Lung (tissue), 12 donors: ENCODE measurements around the gene CACNA1C. TPM values are rescaled to one million over a fixed set of nuclear protein-coding genes. Genes with fewer than 3 reads are reported as not detected.

Experiments used
- ATAC-seq: fragments of 200-7000 bp; cut with Tn5 transposase; one replicate; pipeline ENCODE4 v1.9.1; 2020; ENCODE audit warnings: moderate number of reproducible peaks; ENCODE audit not compliant: insufficient read depth, low FRiP score
- DNase-seq, 3 donors: peaks; one replicate each; pipeline ENCODE4 v3.0.0-alpha.2; 2013 to 2017
- H3K27ac ChIP-seq, 2 donors: one replicate each; pipeline ENCODE4 v1.5.1; 2013; ENCODE audit warnings: mild to moderate bottlenecking in 2 of 2, moderate library complexity in 2 of 2, control low read depth in 1 of 2, inconsistent platforms in 1 of 2, low read depth in 1 of 2, low read length in 1 of 2
- H3K27me3 ChIP-seq, 3 donors: one replicate each; pipeline ENCODE4 v1.5.1; 2013; ENCODE audit warnings: low read length in 2 of 3; ENCODE audit not compliant: control insufficient read depth in 3 of 3, insufficient read depth in 3 of 3
- H3K36me3 ChIP-seq, 4 donors: one replicate each; pipeline ENCODE4 v1.5.1; 2013; ENCODE audit warnings: low read length in 4 of 4, mild to moderate bottlenecking in 1 of 4, moderate library complexity in 1 of 4; ENCODE audit not compliant: control insufficient read depth in 4 of 4, insufficient read depth in 4 of 4
- H3K4me1 ChIP-seq, 5 donors: one replicate each; pipeline ENCODE4 v1.5.1; 2013; ENCODE audit warnings: low read length in 5 of 5, mild to moderate bottlenecking in 2 of 5, moderate library complexity in 1 of 5; ENCODE audit not compliant: control insufficient read depth in 5 of 5, insufficient read depth in 5 of 5
- H3K4me3 ChIP-seq: one replicate; pipeline ENCODE4 v1.5.1; 2013; ENCODE audit warnings: mild to moderate bottlenecking, control low read depth, moderate library complexity
- H3K9ac ChIP-seq, 2 donors: one replicate each; pipeline ENCODE4 v1.5.1; 2013; ENCODE audit warnings: low read length in 2 of 2, control low read depth in 1 of 2; ENCODE audit not compliant: insufficient read depth in 1 of 2
- H3K9me3 ChIP-seq, 4 donors: one replicate each; pipeline ENCODE4 v1.5.1; 2013; ENCODE audit warnings: low read length in 3 of 4, mild to moderate bottlenecking in 1 of 4, moderate library complexity in 1 of 4; ENCODE audit not compliant: control insufficient read depth in 4 of 4, insufficient read depth in 3 of 4
- WGBS, 2 donors: extraction: QIAGEN DNeasy Blood & Tissue Kit; methylation state at CpG; one replicate each; pipeline ENCODE4 v1.1.7; 2013; 5-methylcytosine and 5-hydroxymethylcytosine counted together
- polyA plus RNA-seq, 2 donors: library from polyadenylated mRNA; stranded (reverse); fragments of 200-250 nt; gene quantifications; one replicate each; pipeline ENCODE4 v1.2.1, GENCODE V29; 2013
- total RNA-seq, 2 donors: library from RNA; depleted of rRNA in 1 of 2; stranded (reverse); fragments of >200 nt in 1 of 2; gene quantifications; one replicate each; pipeline ENCODE4 v1.2.1, GENCODE V29; 2014 to 2021
- TF ChIP-seq, protein P1 (sequence below): IDR thresholded peaks from 2 replicates; pipeline ENCODE4 v1.5.1; 2012; ENCODE audit warnings: mild to moderate bottlenecking; ENCODE audit errors: control extremely low read depth, extremely low read depth
- donor health status: control.
- donor health status: control.
- donor health status: Bipolar disorder and iron deficiency.
- donor health status: healthy.
- donor health status: DM: yes; HTN: yes; CAD: no.

CACNA1C gene
- total and polyA plus RNA-seq, 4 donors: 3.2 to 17.5 (median 7.5) TPM

DNA sequence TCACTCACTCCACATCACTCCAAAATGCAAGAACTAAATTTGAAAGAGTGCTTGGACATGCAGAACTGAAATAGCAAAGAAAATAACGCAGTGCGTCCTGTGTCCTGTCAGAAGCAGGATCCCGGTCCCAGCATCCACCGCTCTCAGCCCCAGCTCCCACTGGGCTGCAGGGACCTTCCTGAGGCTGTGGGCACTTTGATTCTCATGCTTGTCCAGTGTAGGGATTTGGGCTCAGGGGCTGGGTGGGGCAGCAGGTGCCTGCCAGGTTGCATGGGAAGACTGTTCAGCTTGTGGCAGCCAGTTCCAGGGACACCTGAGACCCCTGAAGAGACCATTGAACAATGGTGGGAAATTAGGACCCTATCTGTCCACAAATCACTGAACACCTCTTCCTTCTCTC lies 602.0 kb downstream of the CACNA1C start:
- Histone ChIP-seq H3K9me3 (no peaks in the 10 kb centered on the region), H3K4me1 (peaks cover 0 to 11% (median 0%) of the 10 kb centered on the region in 5 donors), H3K27me3 (no peaks in the 10 kb centered on the region), H3K9ac (no peak overlapping the region), H3K27ac (no peak overlapping the region), H3K36me3 (peaks cover 0 to 13% (median 4%) of the 10 kb centered on the region in 4 donors), H3K4me3 (no peak overlapping the region)
- no peak for ATAC-seq
- WGBS, 2 donors: 61 to 66% methylated on average over 4 of the region's 4 CpGs
- DNase-seq: no peak
- TF ChIP-seq, protein P1, sequence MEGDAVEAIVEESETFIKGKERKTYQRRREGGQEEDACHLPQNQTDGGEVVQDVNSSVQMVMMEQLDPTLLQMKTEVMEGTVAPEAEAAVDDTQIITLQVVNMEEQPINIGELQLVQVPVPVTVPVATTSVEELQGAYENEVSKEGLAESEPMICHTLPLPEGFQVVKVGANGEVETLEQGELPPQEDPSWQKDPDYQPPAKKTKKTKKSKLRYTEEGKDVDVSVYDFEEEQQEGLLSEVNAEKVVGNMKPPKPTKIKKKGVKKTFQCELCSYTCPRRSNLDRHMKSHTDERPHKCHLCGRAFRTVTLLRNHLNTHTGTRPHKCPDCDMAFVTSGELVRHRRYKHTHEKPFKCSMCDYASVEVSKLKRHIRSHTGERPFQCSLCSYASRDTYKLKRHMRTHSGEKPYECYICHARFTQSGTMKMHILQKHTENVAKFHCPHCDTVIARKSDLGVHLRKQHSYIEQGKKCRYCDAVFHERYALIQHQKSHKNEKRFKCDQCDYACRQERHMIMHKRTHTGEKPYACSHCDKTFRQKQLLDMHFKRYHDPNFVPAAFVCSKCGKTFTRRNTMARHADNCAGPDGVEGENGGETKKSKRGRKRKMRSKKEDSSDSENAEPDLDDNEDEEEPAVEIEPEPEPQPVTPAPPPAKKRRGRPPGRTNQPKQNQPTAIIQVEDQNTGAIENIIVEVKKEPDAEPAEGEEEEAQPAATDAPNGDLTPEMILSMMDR: no peak

DNA sequence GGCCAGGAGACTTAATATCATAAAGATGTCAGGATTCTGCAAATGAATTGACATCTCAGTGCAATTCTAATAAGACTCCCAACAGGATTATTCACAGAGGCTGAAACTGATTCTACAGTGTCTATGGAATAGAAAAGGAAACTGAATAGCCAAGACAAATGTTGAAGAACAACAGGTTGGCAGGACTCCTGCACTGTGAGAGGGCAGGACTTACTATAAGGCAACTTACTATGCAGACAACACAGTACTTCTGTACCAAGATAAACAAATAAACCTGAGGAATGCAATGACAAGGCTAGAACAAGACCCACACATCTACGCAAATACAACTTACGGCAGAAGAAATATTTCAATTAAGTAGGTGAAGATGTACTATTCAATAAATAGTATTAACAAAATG lies 609.7 kb downstream of the CACNA1C start:
- Histone ChIP-seq H3K9me3 (no peaks in the 10 kb centered on the region), H3K27me3 (no peaks in the 10 kb centered on the region), H3K9ac (no peak overlapping the region), H3K4me1 (no peaks in the 10 kb centered on the region), H3K4me3 (no peak overlapping the region), H3K27ac (no peak overlapping the region), H3K36me3 (peaks cover 0 to 12% (median 6%) of the 10 kb centered on the region in 4 donors)
- DNase-seq: no peak
- WGBS, 2 donors: 91 to 94% methylated on average over 2 of the region's 2 CpGs
- ATAC-seq: no peak
- TF ChIP-seq, protein P1: no peak

DNA sequence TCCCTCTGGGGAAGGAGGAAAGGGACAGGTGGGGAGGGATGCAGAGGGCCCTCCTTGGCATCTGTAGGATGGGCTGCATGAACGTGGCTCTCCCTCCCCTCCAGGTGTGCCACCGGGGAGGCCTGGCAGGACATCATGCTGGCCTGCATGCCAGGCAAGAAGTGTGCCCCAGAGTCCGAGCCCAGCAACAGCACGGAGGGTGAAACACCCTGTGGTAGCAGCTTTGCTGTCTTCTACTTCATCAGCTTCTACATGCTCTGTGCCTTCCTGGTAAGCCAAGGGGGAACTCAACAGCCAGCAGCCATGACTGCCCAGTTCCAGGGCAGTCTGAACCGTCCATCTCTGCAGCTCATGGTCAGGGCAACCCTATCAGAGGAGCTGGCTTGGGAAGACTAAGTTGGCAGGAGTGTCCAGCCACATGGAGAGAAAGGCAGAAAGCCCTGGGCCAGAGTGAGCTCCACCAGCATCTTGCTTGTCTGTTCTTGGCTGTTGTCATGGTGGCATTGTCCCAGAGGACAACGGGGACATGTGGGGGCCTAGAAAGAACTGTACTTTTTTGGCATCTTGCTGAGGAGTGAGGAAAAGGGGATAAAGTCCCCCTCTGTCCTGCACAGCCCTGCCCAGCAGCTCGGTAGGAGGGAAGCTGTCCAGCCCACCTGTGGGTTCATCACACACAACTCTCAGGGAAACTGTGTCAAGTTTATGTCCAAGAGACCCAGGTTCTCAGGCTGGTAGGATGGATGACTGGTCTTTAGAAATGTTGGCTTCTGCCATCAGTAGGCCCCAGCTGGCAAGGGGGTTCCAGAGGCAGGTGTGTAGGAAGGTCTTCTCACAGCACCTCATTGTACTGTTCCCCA lies 612.2 kb downstream of the CACNA1C start:
- H3K36me3 ChIP-seq: peaks cover under 1 to 16% (median 11%) of the 10 kb centered on the region in 4 donors
- H3K4me1 ChIP-seq: no peaks in the 10 kb centered on the region
- WGBS, 2 donors: 80 to 86% methylated on average over 7 of the region's 7 CpGs
- no peak overlapping the region for H3K27ac ChIP-seq
- no peak overlapping the region for H3K9ac ChIP-seq
- no peak for DNase-seq
- H3K4me3 ChIP-seq: no peak overlapping the region
- ATAC-seq: no peak
- H3K27me3 ChIP-seq: no peaks in the 10 kb centered on the region
- TF ChIP-seq, protein P1: no peak
- no peaks in the 10 kb centered on the region for H3K9me3 ChIP-seq

DNA sequence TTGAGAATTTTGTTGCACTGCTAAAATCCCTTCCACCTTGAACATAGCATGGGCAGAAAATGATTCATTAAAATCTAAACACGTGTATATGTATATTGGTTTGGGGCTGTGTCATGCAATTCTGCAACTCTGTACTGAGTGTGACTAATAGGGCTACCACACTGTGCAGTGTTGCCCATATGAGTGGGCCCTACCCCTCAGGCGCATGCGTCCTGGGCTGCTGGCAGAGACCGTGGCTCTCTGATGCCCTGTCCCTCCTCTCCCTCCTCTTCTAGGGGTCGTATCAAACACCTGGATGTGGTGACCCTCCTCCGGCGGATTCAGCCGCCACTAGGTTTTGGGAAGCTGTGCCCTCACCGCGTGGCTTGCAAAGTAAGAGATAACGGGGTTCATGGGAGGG lies 613.6 kb downstream of the CACNA1C start:
- H3K4me1 ChIP-seq: no peaks in the 10 kb centered on the region
- DNase-seq (no peak), ATAC-seq (no peak)
- H3K36me3 ChIP-seq: peaks cover 0 to 16% (median 9%) of the 10 kb centered on the region in 4 donors
- H3K9ac ChIP-seq: no peak overlapping the region
- TF ChIP-seq, protein P1: no peak
- H3K27me3 ChIP-seq: no peaks in the 10 kb centered on the region
- H3K4me3 ChIP-seq: no peak overlapping the region
- 82 to 85% methylated on average over 11 of the region's 11 CpGs for WGBS, 2 donors
- no peak overlapping the region for H3K27ac ChIP-seq
- no peaks in the 10 kb centered on the region for H3K9me3 ChIP-seq
